HG03025 (cell line): ENCODE data around the gene GATA1.
"Not testable (repeated sequence)": the region's sequence is repeated elsewhere in the genome, so short reads cannot be mapped to it uniquely, and the experiment has no call there.

Source experiments
- ATAC-seq: cut with Tn5 transposase; IDR thresholded peaks from one replicate; pipeline ENCODE4 v1.9.1; 2021; ENCODE audit warnings: mild to moderate bottlenecking, moderate library complexity; ENCODE audit not compliant: unreplicated experiment, low FRiP score

Gene GATA1

GRCh38 chrX:48806081-48806480 is 19.7 kb downstream of the GATA1 start:
- ATAC-seq, result no peak

GRCh38 chrX:48813644-48814043 is 27.3 kb downstream of the GATA1 start:
- no peak for ATAC-seq

- ATAC-seq, result no peak
Measured at GRCh38 chrX:48814722-48815121, 28.3 kb downstream of the GATA1 start.

- no peak for ATAC-seq
Measured at GRCh38 chrX:48815266-48815665, 28.9 kb downstream of the GATA1 start.

- ATAC-seq, result no peak
Measured at GRCh38 chrX:48816014-48816810, 29.8 kb downstream of the GATA1 start.

GRCh38 chrX:48818098-48818497 is 31.7 kb downstream of the GATA1 start:
- no peak for ATAC-seq

GRCh38 chrX:48818866-48819265 is 32.5 kb downstream of the GATA1 start:
- no peak for ATAC-seq

- not testable (repeated sequence) for ATAC-seq
Measured at GRCh38 chrX:48819394-48819793, 33.0 kb downstream of the GATA1 start.

- ATAC-seq, result no peak
Measured at GRCh38 chrX:48823053-48823452, 36.7 kb downstream of the GATA1 start.

- ATAC-seq, result no peak
Measured at GRCh38 chrX:48824066-48824465, 37.7 kb downstream of the GATA1 start.

- no peak for ATAC-seq
Measured at GRCh38 chrX:48826135-48826875, 39.9 kb downstream of the GATA1 start, which contains the start of gene ERAS. ERAS (plus strand) TSS chrX:48826513; CDS start chrX:48829124, 2,611 bp downstream.

- no peak for ATAC-seq
Measured at GRCh38 chrX:48826876-48827653, 40.7 kb downstream of the GATA1 start.

- ATAC-seq, result no peak
Measured at GRCh38 chrX:48827654-48827968, 41.2 kb downstream of the GATA1 start.

GRCh38 chrX:48829016-48829735 is 42.8 kb downstream of the GATA1 start:
- ATAC-seq, result no peak

GRCh38 chrX:48831136-48831908 is 44.9 kb downstream of the GATA1 start:
- ATAC-seq, result no peak

GRCh38 chrX:48831909-48832291 is 45.5 kb downstream of the GATA1 start:
- no peak for ATAC-seq

GRCh38 chrX:48833542-48834138 is 47.2 kb downstream of the GATA1 start:
- no peak for ATAC-seq

GRCh38 chrX:48834383-48834709 is 48.0 kb downstream of the GATA1 start:
- no peak for ATAC-seq

GRCh38 chrX:48835524-48836329 is 49.3 kb downstream of the GATA1 start, which contains the start of gene PCSK1N:
PCSK1N (minus strand) TSS chrX:48835610; CDS start chrX:48835532, 78 bp downstream.
- ATAC-seq, result no peak
